ENCODE data around the gene TPMT. TPM values are rescaled to one million over a fixed set of nuclear protein-coding genes. Genes with fewer than 3 reads are reported as not detected.

TPMT gene
- total RNA-seq, 1 donor from 2014 or later, result 10.4 TPM

Other genes starting within 250 kb of the TPMT start
- 57.5 and 59.7 TPM in 2 replicates for gene KIF13A, start 167.4 kb downstream of the TPMT start, total RNA-seq
- gene NHLRC1, start 32.4 kb downstream of the TPMT start, total RNA-seq, result 3.6 and 3.8 TPM in 2 replicates
- 7.9 and 13.5 TPM in 2 replicates for gene KDM1B, start 345 bp upstream of the TPMT start, total RNA-seq
- 46.0 and 78.8 TPM in 2 replicates for gene DEK, start 109.5 kb upstream of the TPMT start, total RNA-seq
- 30.3 and 33.4 TPM in 2 replicates for gene RNF144B, start 232.3 kb upstream of the TPMT start, total RNA-seq